NCI-H187 (cell line): ENCODE results near the gene RER1.

Experiments
- DNase-seq, 2 experiments: peaks; one replicate each; lab custom pipeline; 2025; lab: John Stamatoyannopoulos, UW

Gene RER1

GRCh38 chr1:2391931-2392509 is 379 bp downstream of the RER1 start:
- DNase-seq = no peak

GRCh38 chr1:2392686-2393085 is 1.0 kb downstream of the RER1 start:
- DNase-seq = no peak

- no peak for DNase-seq
These were observed 1.8 kb downstream of the RER1 start for GRCh38 chr1:2393471-2393877.

GRCh38 chr1:2394220-2394619 is 2.6 kb downstream of the RER1 start:
- DNase-seq = no peak

- no peak for DNase-seq
These were observed 3.1 kb downstream of the RER1 start for GRCh38 chr1:2394761-2395160.

GRCh38 chr1:2395245-2395644 is 3.6 kb downstream of the RER1 start:
- no peak for DNase-seq

- DNase-seq = no peak
These were observed 4.4 kb downstream of the RER1 start for GRCh38 chr1:2396059-2396458.

GRCh38 chr1:2396476-2396875 is 4.8 kb downstream of the RER1 start:
- no peak for DNase-seq

GRCh38 chr1:2397007-2397679 is 5.5 kb downstream of the RER1 start:
- no peak for DNase-seq

- DNase-seq = no peak
These were observed 7.2 kb downstream of the RER1 start for GRCh38 chr1:2398871-2399270.

GRCh38 chr1:2399890-2400575 is 8.4 kb downstream of the RER1 start:
- no peak for DNase-seq

- DNase-seq = no peak
These were observed 8.9 kb downstream of the RER1 start for GRCh38 chr1:2400576-2400909.

- DNase-seq = no peak
These were observed 9.5 kb downstream of the RER1 start for GRCh38 chr1:2400950-2401649.

- no peak for DNase-seq
These were observed 10.8 kb downstream of the RER1 start for GRCh38 chr1:2402420-2402819.

GRCh38 chr1:2403273-2403672 is 11.6 kb downstream of the RER1 start:
- no peak for DNase-seq

- DNase-seq = no peak
These were observed 12.7 kb downstream of the RER1 start for GRCh38 chr1:2404142-2404889.

- DNase-seq = no peak
These were observed 13.4 kb downstream of the RER1 start for GRCh38 chr1:2404890-2405511.

GRCh38 chr1:2405588-2406295 is 14.1 kb downstream of the RER1 start:
- DNase-seq = no peak

- no peak for DNase-seq
These were observed 14.9 kb downstream of the RER1 start for GRCh38 chr1:2406451-2407041.

- no peak for DNase-seq
These were observed 15.7 kb downstream of the RER1 start for GRCh38 chr1:2407166-2407990.
